B cell (primary cell): Measurements from ENCODE around the gene MYCBP2. TPM values are rescaled to one million over a fixed set of nuclear protein-coding genes. Genes with fewer than 3 reads are reported as not detected.

ENCODE experiments used
- ATAC-seq: fragments of 200-7000 bp; cut with Tn5 transposase; one replicate; pipeline ENCODE4 v1.10.0; 2021; ENCODE audit warnings: low read depth, mild to moderate bottlenecking, moderate number of reproducible peaks, moderate library complexity
- CTCF ChIA-PET: fragments of 350-600 bp; sonication (Branson Sonifier 250); formaldehyde crosslinking; loops from one replicate; lab custom pipeline; 2021; ENCODE audit warnings: antibody characterized with exemption, inconsistent platforms; lab: Charles Lee
- POLR2A ChIA-PET: fragments of 350-600 bp; sonication (Branson Sonifier 250); formaldehyde crosslinking; loops from one replicate; lab custom pipeline; 2021; ENCODE audit warnings: antibody characterized with exemption; lab: Charles Lee
- DNase-seq: peaks from one replicate; pipeline ENCODE4 v3.0.0; 2013
- H2AFZ ChIP-seq: 2 replicates; pipeline ENCODE4 v1.6.1; 2012; ENCODE audit warnings: mild to moderate bottlenecking, low read depth, low read length; ENCODE audit not compliant: insufficient read depth, poor library complexity, severe bottlenecking
- H3K27ac ChIP-seq, 2 donors: 1 replicate in 1 of 2; 2 replicates in 1 of 2; pipeline ENCODE4 v1.5.1; 2012 to 2013; ENCODE audit warnings: low read length in 2 of 2, mild to moderate bottlenecking in 2 of 2, moderate library complexity in 1 of 2
- H3K27me3 ChIP-seq, 4 experiments: fragments of 200-600 bp in 1 of 4; sonication (generic) in 1 of 4; replicated peaks in 1 of 4; 1 replicate in 2 of 4; 2 replicates in 2 of 4; pipeline versions ENCODE4 v1.6.1 to v1.7.0; 2013 to 2016; ENCODE audit warnings: low read length in 3 of 4, mild to moderate bottlenecking in 2 of 4, mixed read lengths in 1 of 4, moderate library complexity in 1 of 4; ENCODE audit not compliant: insufficient read depth in 4 of 4, control insufficient read depth in 3 of 4; ENCODE audit errors: control extremely low read depth in 1 of 4
- H3K36me3 ChIP-seq, 2 experiments: replicated peaks in 1 of 2; 1 replicate in 1 of 2; 2 replicates in 1 of 2; pipeline versions ENCODE4 v1.6.1 to v1.7.1; 2013; ENCODE audit warnings: low read length in 1 of 2; ENCODE audit not compliant: insufficient read depth in 2 of 2, control insufficient read depth in 1 of 2; ENCODE audit errors: control extremely low read depth in 1 of 2, extremely low read depth in 1 of 2
- H3K4me1 ChIP-seq, 2 donors: fragments of 200-600 bp in 1 of 2; sonication (generic) in 1 of 2; 1 replicate in 1 of 2; 2 replicates in 1 of 2; pipeline versions ENCODE4 v1.5.1 to v1.6.1; 2013 to 2017; ENCODE audit warnings: low read length in 2 of 2; ENCODE audit not compliant: control insufficient read depth in 2 of 2, insufficient read depth in 2 of 2
- H3K4me2 ChIP-seq: replicated peaks from 2 replicates; pipeline ENCODE3; 2012; ENCODE audit warnings: mild to moderate bottlenecking, low read depth, low read length; ENCODE audit not compliant: poor library complexity, severe bottlenecking
- H3K4me3 ChIP-seq, 5 experiments: fragments of 200-600 bp in 1 of 5; sonication (generic) in 1 of 5; 1 replicate in 3 of 5; 2 replicates in 2 of 5; pipeline versions ENCODE4 v1.5.1 to v1.7.0; 2011 to 2016; ENCODE audit warnings: low read length in 4 of 5, mild to moderate bottlenecking in 4 of 5, low read depth in 2 of 5, control low read depth in 1 of 5, moderate library complexity in 1 of 5; ENCODE audit not compliant: insufficient read depth in 1 of 5; ENCODE audit errors: control extremely low read depth in 1 of 5, extremely low read depth in 1 of 5
- H3K79me2 ChIP-seq: fragments of 200-600 bp; sonication (generic); one replicate; pipeline ENCODE4 v1.6.0; 2016; ENCODE audit warnings: low read length; ENCODE audit not compliant: control insufficient read depth, insufficient read depth
- H3K9ac ChIP-seq: fragments of 200-600 bp; sonication (generic); 2 replicates; pipeline ENCODE4 v1.6.1; 2017; ENCODE audit warnings: mild to moderate bottlenecking, low read length, moderate library complexity
- H3K9me3 ChIP-seq, 3 donors: one replicate each; pipeline versions ENCODE4 v1.6.1 to v1.7.1; 2013; ENCODE audit warnings: low read length in 2 of 3; ENCODE audit not compliant: control insufficient read depth in 2 of 3, insufficient read depth in 1 of 3; ENCODE audit errors: control extremely low read depth in 1 of 3
- H4K20me1 ChIP-seq: 2 replicates; pipeline ENCODE4 v1.6.0; 2012; ENCODE audit warnings: mild to moderate bottlenecking, low read length; ENCODE audit not compliant: insufficient read depth, control insufficient read depth, poor library complexity, severe bottlenecking
- H3K27ac Mint-ChIP-seq: one replicate; pipeline ENCODE4 v1.8.0; 2021; ENCODE audit warnings: mixed read lengths
- H3K27me3 Mint-ChIP-seq: one replicate; pipeline ENCODE4 v1.8.0; 2021; ENCODE audit warnings: mixed read lengths
- H3K4me1 Mint-ChIP-seq: one replicate; pipeline ENCODE4 v1.8.0; 2021; ENCODE audit warnings: mixed read lengths
- H3K4me3 Mint-ChIP-seq: one replicate; pipeline ENCODE4 v1.8.0; 2021; ENCODE audit warnings: mixed read lengths
- H3K9me3 Mint-ChIP-seq: one replicate; pipeline ENCODE4 v1.8.0; 2022; ENCODE audit warnings: mixed read lengths; ENCODE audit not compliant: insufficient read depth
- EZH2 ChIP-seq: IDR thresholded peaks from 2 replicates; pipeline ENCODE4 v1.6.1; 2012; ENCODE audit warnings: borderline replicate concordance, low read depth, mild to moderate bottlenecking, moderate library complexity, low read length; ENCODE audit not compliant: insufficient read depth, poor library complexity, severe bottlenecking
- WGBS: methylation state at CpG from one replicate; pipeline ENCODE4 v1.1.5; 2013; ENCODE audit warnings: missing lambda C conversion rate; ENCODE audit not compliant: insufficient coverage; 5-methylcytosine and 5-hydroxymethylcytosine counted together
- intact Hi-C: fragments of 100-400 bp; cut with micrococcal nuclease; formaldehyde crosslinking; loops from one replicate; pipeline ENCODE4 v1.10.0; 2022
- polyA plus RNA-seq: library from polyadenylated mRNA; depleted of rRNA; stranded (reverse); fragments of >200 nt; gene quantifications from 2 replicates; pipeline ENCODE4 v1.2.3, GENCODE V29; 2012
- total RNA-seq, 2 donors: library from RNA; stranded (reverse); fragments of 120-200 nt in 1 of 2; gene quantifications; 1 replicate in 1 of 2; 2 replicates in 1 of 2; pipeline versions ENCODE4 v1.2.3 to v1.2.4, GENCODE V29; 2013 to 2022
- TF ChIP-seq, protein P1 (sequence below): fragments of 200-600 bp; IDR thresholded peaks from one replicate; pipeline ENCODE4 v1.8.0; 2022; ENCODE audit warnings: antibody characterized with exemption, mild to moderate bottlenecking

The MYCBP2 gene
- total and polyA plus RNA-seq, 2 donors (not counting 1 experiment from before 2014, with no cell fraction given): 84.0 to 237 TPM

DNA sequence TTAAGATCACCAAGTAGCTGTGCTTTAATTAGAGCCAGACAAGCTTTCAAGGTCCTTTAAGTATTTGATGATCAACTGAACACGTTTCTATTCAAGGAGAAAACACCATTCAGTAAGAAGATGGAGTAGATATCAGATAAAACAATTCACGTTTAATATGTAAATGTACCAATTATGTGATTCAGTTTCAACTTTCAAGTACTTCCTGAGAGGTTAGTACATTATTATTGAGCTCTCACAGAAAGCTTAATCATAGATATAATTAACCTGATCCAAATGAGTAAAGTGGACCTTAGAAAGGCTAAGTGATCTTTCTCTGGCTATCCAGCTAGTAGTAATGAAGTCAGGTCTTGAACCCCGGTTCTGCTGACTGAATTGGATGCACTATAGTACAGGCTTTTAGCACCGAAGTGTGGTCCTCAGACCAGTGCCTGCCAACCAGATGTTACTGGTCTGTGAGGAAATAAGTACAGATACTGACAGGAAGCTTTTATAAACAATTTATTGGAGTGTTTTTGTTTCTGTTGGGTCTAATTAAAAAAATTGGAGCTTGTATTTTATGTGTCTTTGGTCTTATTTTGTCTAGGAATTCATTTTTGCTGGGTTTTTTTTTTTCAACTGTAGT is 324.8 kb downstream of the MYCBP2 start:
- TF ChIP-seq EZH2: no peak
- TF ChIP-seq, protein P1, sequence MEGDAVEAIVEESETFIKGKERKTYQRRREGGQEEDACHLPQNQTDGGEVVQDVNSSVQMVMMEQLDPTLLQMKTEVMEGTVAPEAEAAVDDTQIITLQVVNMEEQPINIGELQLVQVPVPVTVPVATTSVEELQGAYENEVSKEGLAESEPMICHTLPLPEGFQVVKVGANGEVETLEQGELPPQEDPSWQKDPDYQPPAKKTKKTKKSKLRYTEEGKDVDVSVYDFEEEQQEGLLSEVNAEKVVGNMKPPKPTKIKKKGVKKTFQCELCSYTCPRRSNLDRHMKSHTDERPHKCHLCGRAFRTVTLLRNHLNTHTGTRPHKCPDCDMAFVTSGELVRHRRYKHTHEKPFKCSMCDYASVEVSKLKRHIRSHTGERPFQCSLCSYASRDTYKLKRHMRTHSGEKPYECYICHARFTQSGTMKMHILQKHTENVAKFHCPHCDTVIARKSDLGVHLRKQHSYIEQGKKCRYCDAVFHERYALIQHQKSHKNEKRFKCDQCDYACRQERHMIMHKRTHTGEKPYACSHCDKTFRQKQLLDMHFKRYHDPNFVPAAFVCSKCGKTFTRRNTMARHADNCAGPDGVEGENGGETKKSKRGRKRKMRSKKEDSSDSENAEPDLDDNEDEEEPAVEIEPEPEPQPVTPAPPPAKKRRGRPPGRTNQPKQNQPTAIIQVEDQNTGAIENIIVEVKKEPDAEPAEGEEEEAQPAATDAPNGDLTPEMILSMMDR: no peak
- Histone ChIP-seq H3K4me1 (peaks cover 0 to 4% of the 10 kb centered on the region in 2 donors), H2AFZ (no peak overlapping the region), H3K4me3 (no peak overlapping the region), H3K27me3 (no peaks in the 10 kb centered on the region), H3K9me3 (no peaks in the 10 kb centered on the region), H3K36me3 (peaks cover 7 to 31% of the 10 kb centered on the region in 2 experiments), H3K4me2 (no peak overlapping the region), H4K20me1 (no peaks in the 10 kb centered on the region), H3K9ac (no peak overlapping the region), H3K27ac (peak overlapping the region in 1 of 2 donors; percentile 64), H3K79me2 (no peaks in the 10 kb centered on the region)
- ChIA-PET CTCF (interaction anchor here (0.7 to 3.6 kb wide), 7 partner anchors 10 to 226 kb away, joined by 3 to 17 read pairs (median 5); partner anchors contain the start of genes CLN5 and FBXL3), POLR2A (interaction anchor here (1.2 kb wide), 2 partner anchors 9 to 24 kb away, joined by 3 to 4 read pairs; no protein-coding TSS in a partner anchor)
- peaks cover 24% of the 10 kb centered on the region for H3K4me1 Mint-ChIP-seq
- WGBS: 67% methylated on average over 1 of the region's 4 CpGs
- peak overlapping the region; percentile 16 for H3K27ac Mint-ChIP-seq
- intact Hi-C loops: no loop called here
- H3K27me3 Mint-ChIP-seq: no peaks in the 10 kb centered on the region
- H3K9me3 Mint-ChIP-seq: no peaks in the 10 kb centered on the region
- DNase-seq: no peak
- ATAC-seq: no peak
- H3K4me3 Mint-ChIP-seq: no peak overlapping the region

DNA sequence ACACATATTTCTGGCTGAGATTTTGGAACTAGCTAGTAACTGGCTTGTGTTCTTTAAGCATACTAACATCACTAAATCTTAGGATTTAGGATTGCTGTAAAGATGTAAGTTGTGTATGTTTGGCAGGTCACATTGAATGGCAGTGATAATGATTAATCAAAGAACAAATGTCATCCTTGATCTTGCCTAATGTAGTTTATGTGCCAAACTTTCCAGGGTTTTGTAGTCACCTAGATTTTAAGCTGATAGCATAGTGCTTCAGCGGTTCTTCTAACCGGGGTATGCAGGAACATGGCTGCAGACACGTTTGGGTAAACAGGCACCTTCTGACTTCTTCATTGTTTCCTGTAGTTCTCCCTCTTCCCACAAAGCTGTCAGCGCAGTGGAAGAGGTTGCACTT is 325.4 kb downstream of the MYCBP2 start:
- H3K4me3 Mint-ChIP-seq: no peak overlapping the region
- H3K9ac ChIP-seq: no peak overlapping the region
- no peak overlapping the region for H2AFZ ChIP-seq
- H3K27me3 ChIP-seq: no peaks in the 10 kb centered on the region
- H3K4me3 ChIP-seq: no peak overlapping the region
- DNase-seq: no peak
- no peaks in the 10 kb centered on the region for H3K79me2 ChIP-seq
- H4K20me1 ChIP-seq: no peaks in the 10 kb centered on the region
- H3K27ac Mint-ChIP-seq: peak overlapping the region; percentile 16
- no peaks in the 10 kb centered on the region for H3K27me3 Mint-ChIP-seq
- H3K9me3 Mint-ChIP-seq: no peaks in the 10 kb centered on the region
- TF ChIP-seq, protein P1: no peak
- TF ChIP-seq EZH2: no peak
- H3K27ac ChIP-seq: peak overlapping the region in 1 of 2 donors; percentile 64
- H3K4me2 ChIP-seq: no peak overlapping the region
- ATAC-seq: no peak
- H3K9me3 ChIP-seq: no peaks in the 10 kb centered on the region
- WGBS: 92% methylated on average over 2 of the region's 4 CpGs
- peaks cover 7 to 30% of the 10 kb centered on the region in 2 experiments for H3K36me3 ChIP-seq
- H3K4me1 Mint-ChIP-seq: peaks cover 23% of the 10 kb centered on the region
- ChIA-PET CTCF (interaction anchor here (0.9 to 3.6 kb wide), 4 partner anchors 9 to 25 kb away, joined by 3 to 17 read pairs (median 4); partner anchors contain the start of genes CLN5 and FBXL3), POLR2A (interaction anchor here (1.2 kb wide), 2 partner anchors 9 to 25 kb away, joined by 3 to 4 read pairs; no protein-coding TSS in a partner anchor)
- intact Hi-C loops: no loop called here
- H3K4me1 ChIP-seq: peaks cover 0 to 4% of the 10 kb centered on the region in 2 donors
